Left ventricle myocardium inferior (tissue), 1 donor: Measurements from ENCODE around the gene AVPR1A. TPM values are rescaled to one million over a fixed set of nuclear protein-coding genes. Genes with fewer than 3 reads are reported as not detected.
A peak's percentile ranks its signal among the peaks of the same experiment; 100 is the strongest.

ENCODE experiments used
- DNase-seq: peaks from one replicate; pipeline ENCODE4 v3.0.0-alpha.2; 2020
- H3K27ac ChIP-seq: fragments of 200-600 bp; replicated peaks from 2 replicates; pipeline ENCODE4 v1.8.0; 2021
- H3K27me3 ChIP-seq: fragments of 200-600 bp; 2 replicates; pipeline ENCODE4 v1.8.0; 2021; ENCODE audit warnings: low read depth
- H3K36me3 ChIP-seq: fragments of 200-600 bp; 2 replicates; pipeline ENCODE4 v1.8.0; 2021
- H3K4me1 ChIP-seq: fragments of 200-600 bp; 2 replicates; pipeline ENCODE4 v1.8.0; 2021
- H3K4me3 ChIP-seq: fragments of 200-600 bp; 2 replicates; pipeline ENCODE4 v1.8.0; 2021; ENCODE audit warnings: mild to moderate bottlenecking, moderate library complexity
- H3K9me3 ChIP-seq: fragments of 200-600 bp; replicated peaks from 2 replicates; pipeline ENCODE4 v1.8.0; 2021
- intact Hi-C: fragments of 100-400 bp; cut with micrococcal nuclease; formaldehyde crosslinking; loops from one replicate; pipeline ENCODE4 v1.11.0; 2022
- total RNA-seq: library from RNA; stranded (reverse); fragmentation: NEBNext Ultra II Directional; extraction: Animal tissue kit (Norgen Biotek cat#: 25700); gene quantifications from one replicate; pipeline ENCODE4 v1.2.1, GENCODE V29; 2021
- TF ChIP-seq, protein P1 (sequence below): fragments of 200-600 bp; IDR thresholded peaks from 2 replicates; pipeline ENCODE4 v1.8.0; 2021; ENCODE audit warnings: antibody characterized with exemption, mild to moderate bottlenecking, borderline replicate concordance
- donor health status: DM: no; HTN: yes; CAD: no; lungs with severe emphysema.

AVPR1A gene
- total RNA-seq, 1 donor from 2014 or later, result 1.3 TPM

DNA sequence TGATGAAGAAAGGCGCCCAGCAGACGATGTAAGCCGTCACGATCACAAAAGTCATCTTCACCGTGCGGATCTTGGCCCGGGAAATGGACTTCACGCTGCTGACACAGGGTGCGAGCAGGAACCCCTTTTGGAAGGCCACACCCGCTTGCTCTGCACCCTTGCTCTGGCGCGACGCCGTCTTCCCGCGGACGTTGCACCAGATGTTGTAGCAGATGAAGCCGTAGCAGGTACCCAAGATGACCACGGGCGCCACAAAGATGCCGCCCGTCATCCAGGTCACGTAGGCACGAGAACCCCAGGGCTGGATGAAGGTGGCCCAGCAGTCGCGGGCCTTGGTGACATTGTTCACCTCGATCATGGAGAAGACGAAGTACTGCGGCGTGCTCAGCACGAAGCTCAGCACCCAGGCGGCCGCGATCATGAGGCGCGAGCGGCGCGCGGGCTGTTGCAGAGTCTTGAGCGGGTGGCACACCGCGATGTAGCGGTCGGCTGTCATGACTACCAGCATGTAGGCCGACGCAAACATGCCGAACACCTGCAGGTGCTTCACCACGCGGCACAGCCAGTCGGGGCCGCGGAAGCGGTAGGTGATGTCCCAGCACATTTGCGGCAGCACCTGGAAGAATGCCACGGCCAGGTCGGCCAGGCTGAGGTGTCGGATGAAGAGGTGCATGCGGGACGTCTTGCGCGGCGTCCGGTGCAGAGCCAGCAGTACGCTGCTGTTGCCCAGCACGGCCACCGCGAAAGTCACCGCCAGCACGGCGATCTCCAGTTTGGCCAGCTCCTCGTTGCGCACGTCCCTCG is 890 bp downstream of the AVPR1A start:
- H3K4me1 ChIP-seq, result peaks cover 31% of the 10 kb centered on the region
- H3K27me3 ChIP-seq, result peaks cover 76% of the 10 kb centered on the region
- intact Hi-C loops, result no loop called here
- TF ChIP-seq, protein P1, sequence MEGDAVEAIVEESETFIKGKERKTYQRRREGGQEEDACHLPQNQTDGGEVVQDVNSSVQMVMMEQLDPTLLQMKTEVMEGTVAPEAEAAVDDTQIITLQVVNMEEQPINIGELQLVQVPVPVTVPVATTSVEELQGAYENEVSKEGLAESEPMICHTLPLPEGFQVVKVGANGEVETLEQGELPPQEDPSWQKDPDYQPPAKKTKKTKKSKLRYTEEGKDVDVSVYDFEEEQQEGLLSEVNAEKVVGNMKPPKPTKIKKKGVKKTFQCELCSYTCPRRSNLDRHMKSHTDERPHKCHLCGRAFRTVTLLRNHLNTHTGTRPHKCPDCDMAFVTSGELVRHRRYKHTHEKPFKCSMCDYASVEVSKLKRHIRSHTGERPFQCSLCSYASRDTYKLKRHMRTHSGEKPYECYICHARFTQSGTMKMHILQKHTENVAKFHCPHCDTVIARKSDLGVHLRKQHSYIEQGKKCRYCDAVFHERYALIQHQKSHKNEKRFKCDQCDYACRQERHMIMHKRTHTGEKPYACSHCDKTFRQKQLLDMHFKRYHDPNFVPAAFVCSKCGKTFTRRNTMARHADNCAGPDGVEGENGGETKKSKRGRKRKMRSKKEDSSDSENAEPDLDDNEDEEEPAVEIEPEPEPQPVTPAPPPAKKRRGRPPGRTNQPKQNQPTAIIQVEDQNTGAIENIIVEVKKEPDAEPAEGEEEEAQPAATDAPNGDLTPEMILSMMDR, result no peak
- DNase-seq, result no peak
- no peaks in the 10 kb centered on the region for H3K36me3 ChIP-seq
- no peaks in the 10 kb centered on the region for H3K9me3 ChIP-seq
- H3K4me3 ChIP-seq, result peak overlapping the region; percentile 66
- H3K27ac ChIP-seq, result peak overlapping the region; percentile 62

DNA sequence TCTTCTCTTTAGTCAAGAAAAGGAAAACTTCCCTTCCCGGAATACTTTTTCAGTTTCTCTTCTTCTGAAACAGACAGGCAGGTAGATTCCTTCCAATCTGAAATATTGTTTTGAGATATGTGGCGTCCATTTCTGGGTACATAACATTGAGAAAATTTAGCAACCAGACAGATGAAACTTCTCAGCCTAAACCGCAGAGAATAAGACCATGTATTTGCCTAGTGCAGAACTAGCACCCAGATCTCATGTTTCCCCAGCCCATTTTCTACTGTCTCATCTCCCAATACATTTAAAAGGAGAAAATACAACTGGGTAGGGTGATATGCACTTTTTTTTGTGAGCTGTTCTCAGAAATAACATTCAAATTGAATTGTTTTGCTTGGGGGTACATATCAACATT is 6.4 kb downstream of the AVPR1A start:
- Histone ChIP-seq H3K27ac (no peak overlapping the region), H3K4me1 (no peaks in the 10 kb centered on the region), H3K4me3 (no peak overlapping the region), H3K27me3 (peaks cover 22% of the 10 kb centered on the region), H3K9me3 (no peaks in the 10 kb centered on the region), H3K36me3 (no peaks in the 10 kb centered on the region)
- intact Hi-C loops, result no loop called here
- TF ChIP-seq, protein P1, result no peak
- DNase-seq, result no peak

DNA sequence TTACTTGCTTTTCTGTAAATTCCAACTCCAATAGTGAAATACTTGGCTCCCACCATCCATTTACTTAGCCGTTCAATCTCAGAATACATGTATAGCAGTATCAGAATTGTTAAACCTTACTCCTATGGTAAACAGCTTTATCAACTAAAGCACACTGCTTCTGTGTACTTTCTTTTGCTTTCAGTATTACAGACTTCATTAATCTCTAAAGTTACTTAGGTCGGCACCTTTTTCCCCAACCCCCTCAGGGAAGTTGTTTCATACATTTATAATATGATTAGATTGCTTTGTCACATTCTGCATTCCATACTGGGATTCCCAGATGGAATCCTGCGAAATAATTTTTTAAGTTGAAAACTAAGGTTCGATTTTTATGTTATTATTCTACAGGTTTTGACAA is 12.5 kb downstream of the AVPR1A start:
- Histone ChIP-seq H3K4me3 (no peak overlapping the region), H3K27ac (no peak overlapping the region), H3K27me3 (no peaks in the 10 kb centered on the region), H3K36me3 (no peaks in the 10 kb centered on the region), H3K4me1 (no peaks in the 10 kb centered on the region), H3K9me3 (no peaks in the 10 kb centered on the region)
- DNase-seq, result no peak
- TF ChIP-seq, protein P1, result no peak
- intact Hi-C loops, result no loop called here

DNA sequence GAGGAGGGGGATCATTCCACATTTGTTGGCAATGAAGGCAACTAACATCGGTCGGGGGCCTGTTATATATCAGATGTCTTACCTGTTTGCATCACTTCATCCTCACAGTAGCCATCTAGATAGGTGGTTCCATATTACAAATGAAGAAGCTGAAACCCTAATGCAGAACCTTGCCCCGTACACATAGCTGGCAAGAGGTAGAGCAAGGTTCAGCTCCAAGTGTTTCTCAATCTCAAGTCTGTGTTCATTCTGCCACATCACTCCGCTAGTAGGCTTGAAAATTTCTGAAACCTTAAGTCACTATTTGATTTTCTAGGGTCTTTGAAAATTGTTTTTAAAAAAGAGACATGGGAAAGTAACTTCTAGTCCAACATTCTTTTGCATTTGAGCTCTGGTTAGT is 17.0 kb downstream of the AVPR1A start:
- intact Hi-C loops, result no loop called here
- H3K4me1 ChIP-seq, result no peaks in the 10 kb centered on the region
- H3K4me3 ChIP-seq, result no peak overlapping the region
- H3K27me3 ChIP-seq, result no peaks in the 10 kb centered on the region
- no peaks in the 10 kb centered on the region for H3K36me3 ChIP-seq
- DNase-seq, result no peak
- H3K27ac ChIP-seq, result no peak overlapping the region
- no peaks in the 10 kb centered on the region for H3K9me3 ChIP-seq
- TF ChIP-seq, protein P1, result no peak

DNA sequence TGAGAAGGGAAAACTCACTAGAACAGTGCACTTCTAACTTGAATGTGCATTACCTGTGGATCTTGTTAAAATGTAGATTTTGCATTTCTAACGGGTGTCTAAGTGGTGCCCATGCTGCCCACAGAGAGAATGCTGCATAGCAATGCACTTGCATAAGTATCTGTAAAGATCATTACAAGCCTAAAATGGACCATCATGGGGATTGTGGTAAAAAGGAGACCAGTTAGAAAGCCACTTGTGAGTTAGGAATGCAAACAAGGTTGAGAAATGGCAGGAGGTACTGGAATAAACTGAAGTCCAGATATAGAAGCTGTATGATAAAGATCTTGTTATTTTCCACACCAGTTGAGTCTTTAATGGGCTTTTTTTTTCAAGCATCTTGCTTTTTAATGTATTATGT is 18.8 kb downstream of the AVPR1A start:
- H3K36me3 ChIP-seq, result no peaks in the 10 kb centered on the region
- H3K27me3 ChIP-seq, result no peaks in the 10 kb centered on the region
- no peak overlapping the region for H3K27ac ChIP-seq
- TF ChIP-seq, protein P1, result no peak
- DNase-seq, result no peak
- H3K4me3 ChIP-seq, result no peak overlapping the region
- H3K9me3 ChIP-seq, result no peaks in the 10 kb centered on the region
- intact Hi-C loops, result no loop called here
- H3K4me1 ChIP-seq, result no peaks in the 10 kb centered on the region
